Measurements from ENCODE around the gene PDE6G.
A peak's percentile ranks its signal among the peaks of the same experiment; 100 is the strongest.

The PDE6G gene

DNA sequence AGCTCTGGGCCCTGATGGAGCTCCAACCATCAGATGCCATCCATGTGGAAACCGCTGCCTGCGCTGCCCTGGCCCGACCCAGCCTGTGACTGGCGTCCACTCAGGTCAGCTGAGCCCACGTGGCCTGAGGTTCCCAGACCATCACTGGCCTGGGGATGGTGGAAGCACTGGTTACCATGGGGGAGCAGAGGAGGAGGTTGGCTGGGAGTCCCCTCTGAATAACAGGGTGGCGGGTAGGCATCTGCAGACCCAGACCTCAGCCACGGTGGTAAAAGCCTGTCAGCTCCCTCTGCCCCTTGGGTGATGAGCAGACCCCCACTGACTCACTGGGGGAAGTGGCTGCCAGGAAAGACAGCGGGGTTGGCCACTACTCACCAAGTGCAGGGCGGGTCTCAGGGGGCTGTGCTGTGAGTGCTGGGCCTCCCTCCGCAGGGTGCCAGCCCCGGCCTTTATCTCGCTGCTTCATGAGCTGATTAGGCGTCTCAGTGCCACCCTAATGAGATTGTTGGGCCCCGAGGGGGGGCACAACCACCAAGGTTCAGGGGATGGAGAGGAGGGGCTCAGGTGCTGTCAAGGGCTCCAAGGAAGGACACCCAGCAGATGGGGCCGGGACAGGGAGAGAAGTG, at the start of gene PDE6G:
PDE6G (minus strand) TSS at position 425 of the 626 bp plus-strand sequence. CDS start 3,237 bp downstream, outside the sequence.
- Histone ChIP-seq H3K36me3 (ENCODE audit: control insufficient read depth, insufficient read depth, low read length) (no peaks in the 10 kb centered on the region), H3K4me3 (ENCODE audit: low read length) (no peak within 1 kb of the TSS), H3K4me1 (ENCODE audit: control insufficient read depth, insufficient read depth, low read length) (no peaks in the 10 kb centered on the region), H3K27me3 (ENCODE audit: control insufficient read depth, insufficient read depth, low read length) (no peaks in the 10 kb centered on the region), H3K27ac (ENCODE audit: low read depth, low read length) (no peak within 1 kb of the TSS), H3K9ac (ENCODE audit: low read length) (no peak within 1 kb of the TSS)

DNA sequence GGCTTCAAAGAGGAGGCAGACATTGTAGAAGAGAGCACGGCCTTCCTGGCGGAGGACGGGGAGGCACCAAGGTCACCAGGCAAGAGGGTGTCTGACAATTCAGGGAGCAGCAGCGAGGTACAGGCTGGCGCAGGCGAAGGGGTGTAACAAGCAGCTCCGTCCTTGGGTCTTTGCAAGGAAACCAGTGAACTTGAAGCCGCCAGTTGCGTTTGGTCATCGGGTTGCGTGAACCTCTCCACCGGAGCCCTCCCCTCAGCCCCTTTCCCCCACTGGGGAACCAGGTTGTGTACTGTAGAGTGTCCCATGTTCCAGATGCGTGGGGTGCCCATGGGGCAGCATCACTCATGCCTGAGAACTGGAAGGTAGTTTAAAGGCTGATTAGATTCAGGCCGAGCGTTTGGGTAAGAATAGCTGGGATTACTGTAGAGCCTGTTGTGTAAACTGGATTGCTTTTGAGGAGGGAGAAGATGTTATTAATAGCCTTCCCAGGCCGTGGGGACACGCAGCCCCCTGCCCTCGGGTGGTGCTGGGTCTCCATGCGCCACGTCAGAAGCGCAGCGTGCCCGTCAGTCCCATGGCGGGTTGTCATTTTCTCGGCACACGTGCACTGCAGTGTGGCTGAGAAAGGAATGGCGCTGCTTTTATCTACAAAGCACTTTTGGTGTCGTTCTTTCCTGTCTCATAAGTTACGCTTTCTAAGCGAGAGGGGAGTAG, 49.3 kb upstream of the PDE6G start:
- no peaks in the 10 kb centered on the region for H3K27me3 ChIP-seq (ENCODE audit: control insufficient read depth, insufficient read depth, low read length)
- no peak overlapping the region for H3K9ac ChIP-seq (ENCODE audit: low read length)
- peaks cover 13% of the 10 kb centered on the region for H3K36me3 ChIP-seq (ENCODE audit: control insufficient read depth, insufficient read depth, low read length)
- H3K27ac ChIP-seq (ENCODE audit: low read depth, low read length): no peak overlapping the region
- peaks cover 16% of the 10 kb centered on the region for H3K4me1 ChIP-seq (ENCODE audit: control insufficient read depth, insufficient read depth, low read length)
- no peak overlapping the region for H3K4me3 ChIP-seq (ENCODE audit: low read length)

- H3K4me3 ChIP-seq (ENCODE audit: low read length): peak overlapping the region; percentile 95
- H3K27ac ChIP-seq (ENCODE audit: low read depth, low read length): peak overlapping the region; percentile 91
- peaks cover 15% of the 10 kb centered on the region for H3K36me3 ChIP-seq (ENCODE audit: control insufficient read depth, insufficient read depth, low read length)
- H3K27me3 ChIP-seq (ENCODE audit: control insufficient read depth, insufficient read depth, low read length): no peaks in the 10 kb centered on the region
- H3K4me1 ChIP-seq (ENCODE audit: control insufficient read depth, insufficient read depth, low read length): peaks cover 15% of the 10 kb centered on the region
- peak overlapping the region; percentile 29 for H3K9ac ChIP-seq (ENCODE audit: low read length)
These were observed 47.7 kb upstream of the PDE6G start for GRCh38 chr17:81703747-81704654.

DNA sequence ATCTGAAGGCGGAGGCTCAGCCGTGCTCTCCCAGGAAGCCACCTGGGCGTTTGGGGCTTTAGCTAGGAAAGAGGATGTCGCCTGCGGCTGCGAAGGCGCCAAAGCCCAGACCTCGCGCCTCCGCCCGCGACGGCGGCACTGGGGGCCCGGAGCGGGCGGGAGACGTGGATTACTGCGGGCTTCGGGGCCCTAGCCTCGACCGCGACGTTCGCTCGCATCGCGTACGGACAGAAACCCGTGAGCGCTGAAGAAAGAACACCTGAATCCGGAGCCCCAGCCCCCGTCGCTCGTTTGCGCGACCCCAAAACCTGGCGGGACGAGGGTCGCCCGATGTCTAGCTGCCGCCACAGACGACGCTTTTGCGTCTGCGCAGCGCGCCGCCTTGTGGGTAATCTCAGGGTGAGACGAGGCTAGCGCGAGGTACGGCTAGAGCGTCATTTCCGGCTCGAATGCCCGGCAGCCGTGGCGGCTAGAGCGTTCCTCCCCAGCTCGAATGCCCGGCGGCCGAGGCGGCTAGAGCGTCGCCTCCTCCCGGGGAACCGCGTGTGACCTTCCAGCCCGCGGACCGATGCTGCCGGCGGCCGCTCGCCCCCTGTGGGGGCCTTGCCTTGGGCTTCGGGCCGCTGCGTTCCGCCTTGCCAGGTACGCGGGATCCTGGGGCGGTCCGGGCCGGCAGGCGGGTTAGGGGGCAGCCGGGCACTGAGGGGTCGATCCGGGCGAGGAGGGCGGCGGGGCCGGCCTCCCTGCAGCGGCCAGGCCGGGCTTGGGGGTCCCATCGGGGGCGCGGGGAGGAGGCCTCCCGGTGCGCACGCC, 46.8 kb upstream of the PDE6G start, which contains the start of gene MRPL12:
MRPL12 (plus strand) TSS at position 434 of the 813 bp plus-strand sequence; CDS start at position 569, 135 bp downstream.
- H3K4me1 ChIP-seq (ENCODE audit: control insufficient read depth, insufficient read depth, low read length): peaks cover 15% of the 10 kb centered on the region
- peaks cover 19% of the 10 kb centered on the region for H3K36me3 ChIP-seq (ENCODE audit: control insufficient read depth, insufficient read depth, low read length)

DNA sequence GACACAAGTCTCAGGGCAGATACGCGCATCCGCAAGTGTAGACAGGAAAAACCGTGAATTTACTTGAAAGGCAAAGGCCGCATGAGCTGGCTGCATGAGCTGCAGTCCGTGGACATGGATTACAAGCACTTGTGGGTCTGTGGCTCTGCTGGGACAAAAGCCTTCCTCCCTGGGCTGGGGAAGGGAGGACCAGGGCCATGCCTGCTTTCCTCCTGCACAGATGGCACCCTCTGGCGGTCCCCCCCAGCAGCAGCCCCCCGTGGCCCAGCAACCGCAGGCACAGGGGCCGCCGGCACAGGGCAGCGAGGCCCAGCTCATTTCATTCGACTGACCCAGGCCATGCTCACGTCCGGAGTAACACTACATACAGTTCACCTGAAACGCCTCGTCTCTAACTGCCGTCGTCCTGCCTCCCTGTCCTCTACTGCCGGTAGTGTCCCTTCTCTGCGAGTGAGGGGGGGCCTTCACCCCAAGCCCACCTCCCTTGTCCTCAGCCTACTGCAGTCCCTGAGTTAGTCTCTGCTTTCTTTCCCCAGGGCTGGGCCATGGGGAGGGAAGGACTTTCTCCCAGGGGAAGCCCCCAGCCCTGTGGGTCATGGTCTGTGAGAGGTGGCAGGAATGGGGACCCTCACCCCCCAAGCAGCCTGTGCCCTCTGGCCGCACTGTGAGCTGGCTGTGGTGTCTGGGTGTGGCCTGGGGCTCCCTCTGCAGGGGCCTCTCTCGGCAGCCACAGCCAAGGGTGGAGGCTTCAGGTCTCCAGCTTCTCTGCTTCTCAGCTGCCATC, 45.1 kb upstream of the PDE6G start:
- Histone ChIP-seq H3K36me3 (ENCODE audit: control insufficient read depth, insufficient read depth, low read length) (peaks cover 31% of the 10 kb centered on the region), H3K27ac (ENCODE audit: low read depth, low read length) (no peak overlapping the region), H3K4me3 (ENCODE audit: low read length) (peak overlapping the region; percentile 0), H3K27me3 (ENCODE audit: control insufficient read depth, insufficient read depth, low read length) (no peaks in the 10 kb centered on the region), H3K4me1 (ENCODE audit: control insufficient read depth, insufficient read depth, low read length) (peaks cover 15% of the 10 kb centered on the region), H3K9ac (ENCODE audit: low read length) (no peak overlapping the region)

More for the DNA sequence above, 46.8 kb upstream of the PDE6G start, which contains the start of gene MRPL12:
- no peaks in the 10 kb centered on the region for H3K27me3 ChIP-seq (ENCODE audit: control insufficient read depth, insufficient read depth, low read length)
- peak within 1 kb of the TSS; percentile 91 for H3K27ac ChIP-seq (ENCODE audit: low read depth, low read length)
- H3K4me3 ChIP-seq (ENCODE audit: low read length): peak within 1 kb of the TSS; percentile 95
- peak within 1 kb of the TSS; percentile 82 for H3K9ac ChIP-seq (ENCODE audit: low read length)

- H3K4me1 ChIP-seq (ENCODE audit: control insufficient read depth, insufficient read depth, low read length): peaks cover 15% of the 10 kb centered on the region
- peaks cover 38% of the 10 kb centered on the region for H3K36me3 ChIP-seq (ENCODE audit: control insufficient read depth, insufficient read depth, low read length)
- no peak overlapping the region for H3K4me3 ChIP-seq (ENCODE audit: low read length)
- H3K9ac ChIP-seq (ENCODE audit: low read length): no peak overlapping the region
- no peak overlapping the region for H3K27ac ChIP-seq (ENCODE audit: low read depth, low read length)
- H3K27me3 ChIP-seq (ENCODE audit: control insufficient read depth, insufficient read depth, low read length): no peaks in the 10 kb centered on the region
These were observed 44.3 kb upstream of the PDE6G start for GRCh38 chr17:81700353-81701287.

DNA sequence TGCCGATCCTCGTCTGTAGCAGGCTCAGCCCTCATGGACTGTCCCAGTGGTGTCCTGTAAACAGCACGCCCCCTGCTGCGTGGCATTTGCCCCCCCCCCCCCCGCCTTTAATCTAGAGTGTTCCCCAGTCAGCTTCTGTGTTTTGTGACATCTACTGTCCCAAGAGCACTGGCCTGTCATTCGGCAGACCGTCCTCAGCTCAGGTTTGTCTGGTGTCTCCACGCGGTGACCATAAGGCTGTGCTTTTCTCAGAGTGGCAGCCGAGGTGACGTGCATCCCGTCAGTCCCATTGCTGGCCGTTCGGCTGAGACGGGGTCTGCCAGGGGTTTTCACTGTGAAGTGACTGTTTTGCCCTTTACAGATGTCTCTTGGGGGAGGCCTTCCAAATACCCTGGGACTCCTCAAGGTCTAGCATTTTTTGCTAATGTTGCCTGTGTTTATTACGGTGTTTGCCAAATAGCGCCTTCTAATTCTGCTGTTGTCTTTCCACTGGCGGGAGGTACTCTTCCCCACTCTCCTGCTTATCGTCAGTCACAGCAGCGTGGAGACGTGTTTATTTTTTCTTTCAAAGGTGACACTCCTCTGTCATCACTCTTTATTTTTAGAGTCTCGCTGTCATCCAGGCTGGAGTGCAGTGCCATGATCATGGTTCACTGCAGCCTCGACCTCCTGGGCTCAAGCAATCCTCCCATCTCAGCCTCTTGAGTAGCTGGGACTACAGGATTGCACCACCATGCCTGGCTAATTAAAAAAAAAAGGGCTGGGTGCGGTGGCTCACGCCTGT, 41.1 kb upstream of the PDE6G start:
- Histone ChIP-seq H3K27me3 (ENCODE audit: control insufficient read depth, insufficient read depth, low read length) (no peaks in the 10 kb centered on the region), H3K4me1 (ENCODE audit: control insufficient read depth, insufficient read depth, low read length) (peaks cover 11% of the 10 kb centered on the region), H3K4me3 (ENCODE audit: low read length) (no peak overlapping the region), H3K27ac (ENCODE audit: low read depth, low read length) (no peak overlapping the region), H3K36me3 (ENCODE audit: control insufficient read depth, insufficient read depth, low read length) (peaks cover 58% of the 10 kb centered on the region), H3K9ac (ENCODE audit: low read length) (no peak overlapping the region)

GRCh38 chr17:81696218-81696941, 40.0 kb upstream of the PDE6G start:
- H3K9ac ChIP-seq (ENCODE audit: low read length): no peak overlapping the region
- H3K4me3 ChIP-seq (ENCODE audit: low read length): no peak overlapping the region
- H3K4me1 ChIP-seq (ENCODE audit: control insufficient read depth, insufficient read depth, low read length): peaks cover 3% of the 10 kb centered on the region
- H3K27me3 ChIP-seq (ENCODE audit: control insufficient read depth, insufficient read depth, low read length): no peaks in the 10 kb centered on the region
- H3K27ac ChIP-seq (ENCODE audit: low read depth, low read length): no peak overlapping the region
- H3K36me3 ChIP-seq (ENCODE audit: control insufficient read depth, insufficient read depth, low read length): peaks cover 64% of the 10 kb centered on the region

DNA sequence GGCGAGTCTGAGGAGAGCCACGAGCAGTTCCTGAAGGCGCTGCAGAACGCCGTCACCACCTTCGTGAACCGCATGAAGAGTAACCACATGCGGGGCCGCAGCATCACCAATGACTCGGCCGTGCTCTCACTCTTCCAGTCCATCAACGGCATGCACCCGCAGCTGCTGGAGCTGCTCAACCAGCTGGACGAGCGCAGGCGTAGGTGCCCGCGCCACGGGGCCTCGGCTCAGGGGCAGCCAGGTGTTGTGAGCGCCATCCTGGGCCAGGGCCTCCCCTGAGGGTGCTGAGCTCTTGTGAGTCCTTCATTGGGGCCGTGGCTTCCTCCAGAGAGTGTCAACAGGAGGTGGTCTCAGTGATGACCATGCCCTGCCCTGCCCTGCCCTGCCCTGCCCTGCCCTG, 39.5 kb upstream of the PDE6G start:
- Histone ChIP-seq H3K9ac (ENCODE audit: low read length) (no peak overlapping the region), H3K36me3 (ENCODE audit: control insufficient read depth, insufficient read depth, low read length) (peaks cover 64% of the 10 kb centered on the region), H3K4me1 (ENCODE audit: control insufficient read depth, insufficient read depth, low read length) (no peaks in the 10 kb centered on the region), H3K27ac (ENCODE audit: low read depth, low read length) (no peak overlapping the region), H3K4me3 (ENCODE audit: low read length) (no peak overlapping the region), H3K27me3 (ENCODE audit: control insufficient read depth, insufficient read depth, low read length) (no peaks in the 10 kb centered on the region)
